HEK293 (cell line): ENCODE results near the gene ERCC5.

Source experiments
- GLI4 ChIP-seq: fragments of 450-650 bp; formaldehyde crosslinking; IDR thresholded peaks from 2 replicates; pipeline ENCODE4 v1.5.1; 2016; ENCODE audit warnings: missing biosample characterization, missing genetic modification characterization
- HOXA7 ChIP-seq: sonication (generic); formaldehyde crosslinking; IDR thresholded peaks from 2 replicates; pipeline ENCODE4 v1.8.1; 2022; ENCODE audit warnings: missing genetic modification reagents, borderline replicate concordance
- KLF7 ChIP-seq: fragments of 450-650 bp; formaldehyde crosslinking; IDR thresholded peaks from 2 replicates; pipeline ENCODE4 v1.5.1; 2016; ENCODE audit warnings: missing biosample characterization, missing genetic modification characterization, borderline replicate concordance
- REPIN1 ChIP-seq: fragments of 450-650 bp; formaldehyde crosslinking; IDR thresholded peaks from 2 replicates; pipeline ENCODE4 v1.5.1; 2017; ENCODE audit warnings: missing biosample characterization, missing genetic modification characterization, low read depth
- SCRT2 ChIP-seq: fragments of 450-650 bp; formaldehyde crosslinking; IDR thresholded peaks from 2 replicates; pipeline ENCODE4 v1.5.1; 2016; ENCODE audit warnings: missing biosample characterization, missing genetic modification characterization
- ZEB2 ChIP-seq: fragments of 450-650 bp; formaldehyde crosslinking; IDR thresholded peaks from 2 replicates; pipeline ENCODE4 v1.5.1; 2016; ENCODE audit warnings: missing biosample characterization, missing genetic modification characterization
- ZFHX2 ChIP-seq: fragments of 450-650 bp; formaldehyde crosslinking; conservative IDR thresholded peaks from 2 replicates; pipeline ENCODE4 v1.5.1; 2016; ENCODE audit warnings: missing biosample characterization, missing genetic modification characterization
- ZNF114 ChIP-seq: fragments of 450-650 bp; formaldehyde crosslinking; IDR thresholded peaks from 2 replicates; pipeline ENCODE4 v1.5.0; 2017; ENCODE audit warnings: missing biosample characterization, missing genetic modification characterization
- ZNF169 ChIP-seq: fragments of 450-650 bp; formaldehyde crosslinking; IDR thresholded peaks from 2 replicates; pipeline ENCODE4 v1.5.1; 2016; ENCODE audit warnings: missing biosample characterization, missing genetic modification characterization
- ZNF184 ChIP-seq: fragments of 450-650 bp; IDR thresholded peaks from 2 replicates; pipeline ENCODE4 v1.5.1; 2018; ENCODE audit warnings: missing biosample characterization, mild to moderate bottlenecking, missing genetic modification characterization
- ZNF19 ChIP-seq: fragments of 450-650 bp; formaldehyde crosslinking; IDR thresholded peaks from 2 replicates; pipeline ENCODE4; 2016; ENCODE audit warnings: missing biosample characterization, missing genetic modification characterization, low read depth
- ZNF2 ChIP-seq: fragments of 450-650 bp; formaldehyde crosslinking; IDR thresholded peaks from 2 replicates; pipeline ENCODE4 v1.5.1; 2016; ENCODE audit warnings: missing biosample characterization, missing genetic modification characterization
- ZNF211 ChIP-seq: fragments of 450-650 bp; formaldehyde crosslinking; IDR thresholded peaks from 2 replicates; pipeline ENCODE4 v1.5.1; 2016; ENCODE audit warnings: low read depth, missing biosample characterization, missing genetic modification characterization
- ZNF341 ChIP-seq: fragments of 450-650 bp; formaldehyde crosslinking; IDR thresholded peaks from 2 replicates; pipeline ENCODE4; 2016; ENCODE audit warnings: low read depth, missing biosample characterization, missing genetic modification characterization
- ZNF426 ChIP-seq: fragments of 450-650 bp; formaldehyde crosslinking; IDR thresholded peaks from 2 replicates; pipeline ENCODE4 v1.5.1; 2017; ENCODE audit warnings: missing biosample characterization, missing genetic modification characterization, mild to moderate bottlenecking, inconsistent platforms, moderate library complexity
- ZNF433 ChIP-seq: fragments of 450-650 bp; formaldehyde crosslinking; IDR thresholded peaks from 2 replicates; pipeline ENCODE4 v1.5.1; 2016; ENCODE audit warnings: missing biosample characterization, missing genetic modification characterization, low read depth
- ZNF544 ChIP-seq: fragments of 450-650 bp; formaldehyde crosslinking; IDR thresholded peaks from 2 replicates; pipeline ENCODE4 v1.5.0; 2017; ENCODE audit warnings: missing biosample characterization, missing genetic modification characterization
- ZNF549 ChIP-seq: fragments of 450-650 bp; IDR thresholded peaks from 2 replicates; pipeline ENCODE4 v1.5.1; 2018; ENCODE audit warnings: missing biosample characterization, missing genetic modification characterization, mild to moderate bottlenecking, inconsistent platforms, moderate library complexity
- ZNF777 ChIP-seq: fragments of 450-650 bp; formaldehyde crosslinking; IDR thresholded peaks from 2 replicates; pipeline ENCODE4 v1.5.1; 2017; ENCODE audit warnings: missing biosample characterization, missing genetic modification characterization, borderline replicate concordance
- ZNF791 ChIP-seq: fragments of 450-650 bp; formaldehyde crosslinking; IDR thresholded peaks from 2 replicates; pipeline ENCODE4 v1.5.1; 2016; ENCODE audit warnings: missing biosample characterization, missing genetic modification characterization
- ZSCAN23 ChIP-seq: fragments of 450-650 bp; formaldehyde crosslinking; IDR thresholded peaks from 2 replicates; pipeline ENCODE4 v1.5.1; 2016; ENCODE audit warnings: missing biosample characterization, missing genetic modification characterization
- TF ChIP-seq, protein P1 (sequence below): fragments of 450-650 bp; formaldehyde crosslinking; IDR thresholded peaks from 2 replicates; pipeline ENCODE4 v1.5.1; 2016; ENCODE audit warnings: missing biosample characterization, missing genetic modification characterization
- TF ChIP-seq, protein P2 (sequence below): fragments of 450-650 bp; formaldehyde crosslinking; IDR thresholded peaks from 2 replicates; pipeline ENCODE4 v1.5.1; 2016; ENCODE audit warnings: missing biosample characterization, missing genetic modification characterization
- TF ChIP-seq, protein P3 (sequence below): fragments of 450-650 bp; formaldehyde crosslinking; IDR thresholded peaks from 2 replicates; pipeline ENCODE4 v1.5.1; 2016; ENCODE audit warnings: missing biosample characterization, missing genetic modification characterization
- TF ChIP-seq, protein P4 (sequence below): fragments of 450-650 bp; formaldehyde crosslinking; IDR thresholded peaks from 2 replicates; pipeline ENCODE4; 2016; ENCODE audit warnings: missing biosample characterization, missing genetic modification characterization
- TF ChIP-seq, protein P5 (sequence below): fragments of 450-650 bp; formaldehyde crosslinking; IDR thresholded peaks from 2 replicates; pipeline ENCODE4 v1.5.1; 2017; ENCODE audit warnings: missing biosample characterization, missing genetic modification characterization
- TF ChIP-seq, protein P6 (sequence below): fragments of 450-650 bp; formaldehyde crosslinking; IDR thresholded peaks from 2 replicates; pipeline ENCODE4 v1.5.1; 2016; ENCODE audit warnings: missing biosample characterization, missing genetic modification characterization

ERCC5 gene

DNA sequence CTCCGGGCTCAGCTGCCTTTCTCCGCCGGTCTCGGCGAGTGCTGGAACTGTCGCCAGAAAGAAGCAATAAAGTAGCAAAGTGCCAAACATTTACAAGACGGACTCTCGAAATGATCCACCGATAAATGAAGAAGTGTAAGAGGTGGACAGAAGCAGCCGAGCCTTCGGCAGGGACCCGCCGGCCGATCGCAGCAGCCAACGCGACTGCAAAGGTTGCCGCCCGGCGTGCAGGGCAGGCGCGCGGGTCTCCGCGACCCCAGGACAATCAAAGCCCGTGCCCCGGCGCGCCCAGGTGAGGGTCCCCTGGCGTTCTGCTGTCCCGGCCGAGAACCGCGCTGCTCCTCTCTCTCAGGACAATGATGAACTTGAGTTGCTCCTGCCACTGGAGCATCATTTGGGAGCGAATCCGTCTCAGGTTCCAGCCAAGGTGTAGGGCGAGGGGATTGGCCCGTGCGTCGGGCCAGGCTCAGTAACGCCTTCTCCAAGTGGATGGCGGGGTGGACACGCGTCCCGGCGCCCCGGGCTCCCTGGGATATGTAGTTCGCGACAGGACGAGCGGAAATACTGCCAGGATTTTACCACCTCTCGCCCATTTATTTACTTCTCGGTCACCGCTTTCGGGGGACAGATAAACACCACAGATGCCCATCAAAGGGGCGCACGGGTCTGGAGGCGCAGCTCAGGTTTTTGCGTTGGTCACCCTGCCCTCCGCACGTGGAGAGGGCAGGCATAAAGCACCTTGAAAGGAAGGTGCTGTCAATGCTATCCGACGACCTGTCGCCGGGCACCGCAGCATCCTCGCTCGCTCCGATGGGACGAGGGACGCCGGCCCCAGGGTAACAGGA, 47.0 kb upstream of the ERCC5 start, which contains the start of the genes BIVM and POGLUT2 (continued):
- TF ChIP-seq, protein P1, sequence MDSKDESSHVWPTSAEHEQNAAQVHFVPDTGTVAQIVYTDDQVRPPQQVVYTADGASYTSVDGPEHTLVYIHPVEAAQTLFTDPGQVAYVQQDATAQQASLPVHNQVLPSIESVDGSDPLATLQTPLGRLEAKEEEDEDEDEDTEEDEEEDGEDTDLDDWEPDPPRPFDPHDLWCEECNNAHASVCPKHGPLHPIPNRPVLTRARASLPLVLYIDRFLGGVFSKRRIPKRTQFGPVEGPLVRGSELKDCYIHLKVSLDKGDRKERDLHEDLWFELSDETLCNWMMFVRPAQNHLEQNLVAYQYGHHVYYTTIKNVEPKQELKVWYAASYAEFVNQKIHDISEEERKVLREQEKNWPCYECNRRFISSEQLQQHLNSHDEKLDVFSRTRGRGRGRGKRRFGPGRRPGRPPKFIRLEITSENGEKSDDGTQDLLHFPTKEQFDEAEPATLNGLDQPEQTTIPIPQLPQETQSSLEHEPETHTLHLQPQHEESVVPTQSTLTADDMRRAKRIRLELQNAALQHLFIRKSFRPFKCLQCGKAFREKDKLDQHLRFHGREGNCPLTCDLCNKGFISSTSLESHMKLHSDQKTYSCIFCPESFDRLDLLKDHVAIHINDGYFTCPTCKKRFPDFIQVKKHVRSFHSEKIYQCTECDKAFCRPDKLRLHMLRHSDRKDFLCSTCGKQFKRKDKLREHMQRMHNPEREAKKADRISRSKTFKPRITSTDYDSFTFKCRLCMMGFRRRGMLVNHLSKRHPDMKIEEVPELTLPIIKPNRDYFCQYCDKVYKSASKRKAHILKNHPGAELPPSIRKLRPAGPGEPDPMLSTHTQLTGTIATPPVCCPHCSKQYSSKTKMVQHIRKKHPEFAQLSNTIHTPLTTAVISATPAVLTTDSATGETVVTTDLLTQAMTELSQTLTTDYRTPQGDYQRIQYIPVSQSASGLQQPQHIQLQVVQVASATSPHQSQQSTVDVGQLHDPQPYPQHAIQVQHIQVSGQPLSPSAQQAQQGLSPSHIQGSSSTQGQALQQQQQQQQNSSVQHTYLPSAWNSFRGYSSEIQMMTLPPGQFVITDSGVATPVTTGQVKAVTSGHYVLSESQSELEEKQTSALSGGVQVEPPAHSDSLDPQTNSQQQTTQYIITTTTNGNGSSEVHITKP (tag by site-specific recombination): peak; percentile 49
- TF ChIP-seq ZNF791 (tag by site-specific recombination) (no peak), ZNF211 (tag by site-specific recombination) (no peak), ZNF433 (tag by site-specific recombination) (no peak), ZSCAN23 (tag by site-specific recombination) (no peak), ZNF2 (peak; percentile 61; the same call in 1 of the 2 replicates), ZEB2 (tag by site-specific recombination) (peak; percentile 76), ZNF426 (tag by site-specific recombination) (no peak), GLI4 (tag by site-specific recombination) (no peak), ZNF544 (tag by site-specific recombination) (no peak), REPIN1 (no peak), ZNF169 (tag by site-specific recombination) (no peak), ZFHX2 (tag by site-specific recombination) (no peak), SCRT2 (tag by site-specific recombination) (no peak), HOXA7 (no peak), ZNF777 (tag by site-specific recombination) (no peak), ZNF19 (tag by site-specific recombination) (no peak), KLF7 (tag by site-specific recombination) (no peak), ZNF341 (tag by site-specific recombination) (peak; percentile 23; the same call in 1 of the 2 replicates), ZNF549 (tag by site-specific recombination) (no peak), ZNF114 (no peak), ZNF184 (no peak)
- TF ChIP-seq, protein P2, sequence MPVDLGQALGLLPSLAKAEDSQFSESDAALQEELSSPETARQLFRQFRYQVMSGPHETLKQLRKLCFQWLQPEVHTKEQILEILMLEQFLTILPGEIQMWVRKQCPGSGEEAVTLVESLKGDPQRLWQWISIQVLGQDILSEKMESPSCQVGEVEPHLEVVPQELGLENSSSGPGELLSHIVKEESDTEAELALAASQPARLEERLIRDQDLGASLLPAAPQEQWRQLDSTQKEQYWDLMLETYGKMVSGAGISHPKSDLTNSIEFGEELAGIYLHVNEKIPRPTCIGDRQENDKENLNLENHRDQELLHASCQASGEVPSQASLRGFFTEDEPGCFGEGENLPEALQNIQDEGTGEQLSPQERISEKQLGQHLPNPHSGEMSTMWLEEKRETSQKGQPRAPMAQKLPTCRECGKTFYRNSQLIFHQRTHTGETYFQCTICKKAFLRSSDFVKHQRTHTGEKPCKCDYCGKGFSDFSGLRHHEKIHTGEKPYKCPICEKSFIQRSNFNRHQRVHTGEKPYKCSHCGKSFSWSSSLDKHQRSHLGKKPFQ: no peak
- TF ChIP-seq, protein P3, sequence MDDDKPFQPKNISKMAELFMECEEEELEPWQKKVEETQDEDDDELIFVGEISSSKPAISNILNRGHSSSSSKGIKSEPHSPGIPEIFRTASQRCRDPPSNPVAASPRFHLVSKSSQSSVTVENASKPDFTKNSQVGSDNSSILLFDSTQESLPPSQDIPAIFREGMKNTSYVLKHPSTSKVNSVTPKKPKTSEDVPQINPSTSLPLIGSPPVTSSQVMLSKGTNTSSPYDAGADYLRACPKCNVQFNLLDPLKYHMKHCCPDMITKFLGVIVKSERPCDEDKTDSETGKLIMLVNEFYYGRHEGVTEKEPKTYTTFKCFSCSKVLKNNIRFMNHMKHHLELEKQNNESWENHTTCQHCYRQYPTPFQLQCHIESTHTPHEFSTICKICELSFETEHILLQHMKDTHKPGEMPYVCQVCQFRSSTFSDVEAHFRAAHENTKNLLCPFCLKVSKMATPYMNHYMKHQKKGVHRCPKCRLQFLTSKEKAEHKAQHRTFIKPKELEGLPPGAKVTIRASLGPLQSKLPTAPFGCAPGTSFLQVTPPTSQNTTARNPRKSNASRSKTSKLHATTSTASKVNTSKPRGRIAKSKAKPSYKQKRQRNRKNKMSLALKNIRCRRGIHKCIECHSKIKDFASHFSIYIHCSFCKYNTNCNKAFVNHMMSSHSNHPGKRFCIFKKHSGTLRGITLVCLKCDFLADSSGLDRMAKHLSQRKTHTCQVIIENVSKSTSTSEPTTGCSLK (tag by site-specific recombination): no peak
- TF ChIP-seq, protein P4, sequence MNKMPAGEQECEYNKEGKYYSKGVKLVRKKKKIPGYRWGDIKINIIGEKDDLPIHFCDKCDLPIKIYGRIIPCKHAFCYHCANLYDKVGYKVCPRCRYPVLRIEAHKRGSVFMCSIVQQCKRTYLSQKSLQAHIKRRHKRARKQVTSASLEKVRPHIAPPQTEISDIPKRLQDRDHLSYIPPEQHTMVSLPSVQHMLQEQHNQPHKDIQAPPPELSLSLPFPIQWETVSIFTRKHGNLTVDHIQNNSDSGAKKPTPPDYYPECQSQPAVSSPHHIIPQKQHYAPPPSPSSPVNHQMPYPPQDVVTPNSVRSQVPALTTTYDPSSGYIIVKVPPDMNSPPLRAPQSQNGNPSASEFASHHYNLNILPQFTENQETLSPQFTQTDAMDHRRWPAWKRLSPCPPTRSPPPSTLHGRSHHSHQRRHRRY (tag by site-specific recombination): no peak
- TF ChIP-seq, protein P5, sequence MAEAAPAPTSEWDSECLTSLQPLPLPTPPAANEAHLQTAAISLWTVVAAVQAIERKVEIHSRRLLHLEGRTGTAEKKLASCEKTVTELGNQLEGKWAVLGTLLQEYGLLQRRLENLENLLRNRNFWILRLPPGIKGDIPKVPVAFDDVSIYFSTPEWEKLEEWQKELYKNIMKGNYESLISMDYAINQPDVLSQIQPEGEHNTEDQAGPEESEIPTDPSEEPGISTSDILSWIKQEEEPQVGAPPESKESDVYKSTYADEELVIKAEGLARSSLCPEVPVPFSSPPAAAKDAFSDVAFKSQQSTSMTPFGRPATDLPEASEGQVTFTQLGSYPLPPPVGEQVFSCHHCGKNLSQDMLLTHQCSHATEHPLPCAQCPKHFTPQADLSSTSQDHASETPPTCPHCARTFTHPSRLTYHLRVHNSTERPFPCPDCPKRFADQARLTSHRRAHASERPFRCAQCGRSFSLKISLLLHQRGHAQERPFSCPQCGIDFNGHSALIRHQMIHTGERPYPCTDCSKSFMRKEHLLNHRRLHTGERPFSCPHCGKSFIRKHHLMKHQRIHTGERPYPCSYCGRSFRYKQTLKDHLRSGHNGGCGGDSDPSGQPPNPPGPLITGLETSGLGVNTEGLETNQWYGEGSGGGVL (tag by site-specific recombination): no peak
- TF ChIP-seq, protein P6, sequence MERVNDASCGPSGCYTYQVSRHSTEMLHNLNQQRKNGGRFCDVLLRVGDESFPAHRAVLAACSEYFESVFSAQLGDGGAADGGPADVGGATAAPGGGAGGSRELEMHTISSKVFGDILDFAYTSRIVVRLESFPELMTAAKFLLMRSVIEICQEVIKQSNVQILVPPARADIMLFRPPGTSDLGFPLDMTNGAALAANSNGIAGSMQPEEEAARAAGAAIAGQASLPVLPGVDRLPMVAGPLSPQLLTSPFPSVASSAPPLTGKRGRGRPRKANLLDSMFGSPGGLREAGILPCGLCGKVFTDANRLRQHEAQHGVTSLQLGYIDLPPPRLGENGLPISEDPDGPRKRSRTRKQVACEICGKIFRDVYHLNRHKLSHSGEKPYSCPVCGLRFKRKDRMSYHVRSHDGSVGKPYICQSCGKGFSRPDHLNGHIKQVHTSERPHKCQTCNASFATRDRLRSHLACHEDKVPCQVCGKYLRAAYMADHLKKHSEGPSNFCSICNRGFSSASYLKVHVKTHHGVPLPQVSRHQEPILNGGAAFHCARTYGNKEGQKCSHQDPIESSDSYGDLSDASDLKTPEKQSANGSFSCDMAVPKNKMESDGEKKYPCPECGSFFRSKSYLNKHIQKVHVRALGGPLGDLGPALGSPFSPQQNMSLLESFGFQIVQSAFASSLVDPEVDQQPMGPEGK (tag by site-specific recombination): no peak
